Head of caudate nucleus (tissue), 42 donors: ENCODE results near the gene DDR2.
"Not testable (repeated sequence)": the region's sequence is repeated elsewhere in the genome, so short reads cannot be mapped to it uniquely, and the experiment has no call there.

Experiments used
- DNase-seq, 42 donors: peaks; one replicate each; pipeline versions ENCODE4 v3.0.0 to v3.0.0-alpha.2; 2020 to 2021; ENCODE audit warnings: mixed read lengths in 7 of 42
- intact Hi-C: fragments of 100-400 bp; cut with DNase I; formaldehyde crosslinking; loops from one replicate; pipeline ENCODE4 v1.15.0; 2022

The DDR2 gene

GRCh38 chr1:162734047-162734446 lies 101.8 kb downstream of the DDR2 start:
- no peak for DNase-seq
- intact Hi-C loops = no loop called here

GRCh38 chr1:162736184-162736583 lies 103.9 kb downstream of the DDR2 start:
- no peak for DNase-seq
- intact Hi-C loops = no loop called here

GRCh38 chr1:162736633-162737067 lies 104.4 kb downstream of the DDR2 start:
- intact Hi-C loops = no loop called here
- no peak for DNase-seq

- intact Hi-C loops = no loop called here
Measured at GRCh38 chr1:162740755-162741154, 108.5 kb downstream of the DDR2 start.

GRCh38 chr1:162741574-162741973 lies 109.3 kb downstream of the DDR2 start:
- DNase-seq = no peak
- intact Hi-C loops = no loop called here

More at GRCh38 chr1:162740755-162741154, 108.5 kb downstream of the DDR2 start:
- no peak for DNase-seq

- DNase-seq, intact Hi-C loops: not testable (repeated sequence)
Measured at GRCh38 chr1:162746264-162746942, 114.1 kb downstream of the DDR2 start.

- intact Hi-C loops = no loop called here
- no peak for DNase-seq
Measured at GRCh38 chr1:162753001-162753658, 120.9 kb downstream of the DDR2 start.

- DNase-seq = no peak
- intact Hi-C loops = no loop called here
Measured at GRCh38 chr1:162753998-162754585, 121.8 kb downstream of the DDR2 start.

- intact Hi-C loops = no loop called here
Measured at GRCh38 chr1:162755306-162755705, 123.0 kb downstream of the DDR2 start.

GRCh38 chr1:162756523-162756922 lies 124.3 kb downstream of the DDR2 start:
- intact Hi-C loops = no loop called here
- no peak for DNase-seq

More at GRCh38 chr1:162755306-162755705, 123.0 kb downstream of the DDR2 start:
- DNase-seq = no peak

- no peak for DNase-seq
Measured at GRCh38 chr1:162757476-162757875, 125.2 kb downstream of the DDR2 start.

GRCh38 chr1:162765788-162766187 lies 133.5 kb downstream of the DDR2 start:
- intact Hi-C loops = no loop called here

More at GRCh38 chr1:162757476-162757875, 125.2 kb downstream of the DDR2 start:
- intact Hi-C loops = no loop called here

GRCh38 chr1:162772571-162773154 lies 140.4 kb downstream of the DDR2 start:
- DNase-seq = no peak
- intact Hi-C loops = no loop called here

More at GRCh38 chr1:162765788-162766187, 133.5 kb downstream of the DDR2 start:
- DNase-seq = no peak

- no peak for DNase-seq
- intact Hi-C loops = no loop called here
Measured at GRCh38 chr1:162774007-162774406, 141.7 kb downstream of the DDR2 start.

- no peak for DNase-seq
- intact Hi-C loops = no loop called here
Measured at GRCh38 chr1:162779043-162779442, 146.8 kb downstream of the DDR2 start.

GRCh38 chr1:162782671-162783070 lies 150.4 kb downstream of the DDR2 start:
- intact Hi-C loops = no loop called here
- DNase-seq = no peak

GRCh38 chr1:162784926-162785325 lies 152.7 kb downstream of the DDR2 start:
- intact Hi-C loops, DNase-seq: not testable (repeated sequence)

- DNase-seq, intact Hi-C loops: not testable (repeated sequence)
Measured at GRCh38 chr1:162788783-162789182, 156.5 kb downstream of the DDR2 start.

- intact Hi-C loops = not testable (repeated sequence)
- peak; percentile 80 to 94 (median 89) for DNase-seq
Measured at GRCh38 chr1:162790303-162790984, 158.2 kb downstream of the DDR2 start, which contains the start of gene HSD17B7. TSS of gene HSD17B7 (plus strand) at chr1:162790702. CDS start at chr1:162790801, 99 bp downstream.
